GM19193 (cell line): ENCODE measurements around the gene PLEKHH1.

Source experiments
- POLR2A ChIP-seq: IDR thresholded peaks from 4 replicates; pipeline ENCODE4 v1.6.1; 2011; ENCODE audit not compliant: insufficient read depth, insufficient read length; ENCODE audit errors: extremely low read depth

The PLEKHH1 gene

DNA sequence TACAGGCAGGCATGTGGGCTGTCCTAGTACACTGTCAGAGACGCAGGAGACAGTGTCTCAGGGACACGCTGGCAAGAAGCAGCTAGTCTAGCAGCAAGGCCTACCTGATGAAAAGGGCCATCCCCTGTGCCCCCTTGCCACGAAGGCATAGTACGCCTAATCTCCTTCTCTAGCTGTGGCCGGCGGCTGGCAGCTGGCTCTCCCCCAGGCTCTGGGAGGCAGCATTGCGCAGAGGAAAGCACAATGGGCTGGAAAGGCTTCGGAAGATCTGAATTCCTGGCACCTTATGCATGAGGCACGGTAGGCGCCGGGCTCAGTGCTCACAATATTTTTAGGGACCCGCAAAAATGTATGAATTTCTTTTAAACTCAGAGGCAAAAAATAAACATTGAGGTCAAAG is 16.0 kb upstream of the PLEKHH1 start:
- no peak for TF ChIP-seq POLR2A

DNA sequence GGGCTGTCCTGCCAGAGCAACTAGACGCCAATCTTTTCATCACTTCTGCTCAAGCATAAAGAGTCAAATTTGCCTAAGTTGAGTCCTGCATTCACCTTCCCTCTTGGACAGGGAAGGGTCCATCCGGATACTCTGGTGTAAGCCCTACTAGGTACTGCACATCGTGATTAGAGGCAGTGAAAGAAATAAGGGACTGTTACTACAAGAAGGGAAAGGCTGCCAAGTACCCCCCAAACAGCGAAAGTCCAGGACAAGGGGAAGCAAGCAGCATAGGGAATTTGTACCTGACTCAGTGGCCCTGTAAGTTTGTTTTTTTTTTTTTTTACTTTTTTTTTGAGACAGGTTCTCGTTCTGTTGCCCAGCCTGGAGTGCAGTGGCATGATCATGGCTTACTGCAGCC is 13.7 kb upstream of the PLEKHH1 start:
- no peak for TF ChIP-seq POLR2A

GRCh38 chr14:67520482-67520881 is 12.6 kb upstream of the PLEKHH1 start:
- TF ChIP-seq POLR2A = no peak

DNA sequence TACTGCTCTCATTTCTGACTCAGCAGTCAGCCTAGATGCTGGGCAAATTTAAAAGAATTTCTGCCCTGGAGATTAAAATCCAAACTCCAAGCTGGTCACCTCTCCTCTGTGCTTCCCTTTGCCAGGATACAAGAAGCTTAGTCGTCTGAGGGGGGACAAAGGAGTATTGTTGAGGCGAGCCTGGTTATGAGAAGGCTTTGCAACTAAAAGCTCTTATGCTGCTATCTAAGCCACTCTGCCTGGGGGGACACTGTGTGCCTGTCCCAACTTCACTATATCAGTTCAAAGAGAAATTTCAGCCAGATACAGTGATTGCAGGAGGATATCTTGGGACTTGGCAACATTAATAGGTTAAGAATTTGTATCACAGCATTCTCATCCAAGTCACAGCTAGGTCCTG is 10.8 kb upstream of the PLEKHH1 start:
- TF ChIP-seq POLR2A = no peak

GRCh38 chr14:67523764-67524633 is 9.1 kb upstream of the PLEKHH1 start:
- no peak for TF ChIP-seq POLR2A

DNA sequence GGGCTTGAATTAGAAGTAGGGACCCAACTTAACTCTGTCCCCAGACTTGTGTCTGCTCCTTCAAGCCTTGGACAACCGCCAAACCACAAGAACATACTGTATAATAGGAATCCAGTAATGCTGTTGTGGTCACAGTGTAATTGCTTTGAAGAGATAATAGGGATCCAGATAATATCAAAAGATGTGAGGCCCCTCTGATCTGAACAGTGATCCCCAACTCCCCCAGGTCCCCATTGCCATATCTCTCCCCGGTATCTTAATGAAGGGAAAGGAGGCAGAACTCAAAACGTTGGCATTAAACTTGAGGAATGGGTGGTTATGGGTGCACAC is 8.5 kb upstream of the PLEKHH1 start:
- TF ChIP-seq POLR2A = no peak

GRCh38 chr14:67525389-67525788 is 7.7 kb upstream of the PLEKHH1 start:
- TF ChIP-seq POLR2A = no peak

DNA sequence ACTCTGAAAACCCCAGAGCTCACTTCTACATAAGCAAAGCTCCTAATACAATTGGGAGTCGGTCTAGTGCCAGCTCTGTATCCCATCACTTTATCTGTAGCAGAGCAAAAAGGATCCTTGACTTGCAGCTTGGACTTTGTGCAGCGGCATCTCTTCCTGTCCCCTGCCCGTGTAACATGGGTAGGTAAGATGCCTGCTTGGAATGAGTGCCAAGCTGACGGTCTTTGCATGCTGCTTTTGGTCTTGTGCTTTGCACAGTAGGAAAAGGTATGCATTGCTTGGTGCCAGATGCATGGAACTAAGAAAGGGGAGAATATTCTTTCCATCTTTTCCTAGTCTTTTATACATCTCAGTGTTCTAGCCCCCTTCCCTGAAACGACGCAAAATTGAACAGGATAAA is 6.9 kb upstream of the PLEKHH1 start:
- no peak for TF ChIP-seq POLR2A

DNA sequence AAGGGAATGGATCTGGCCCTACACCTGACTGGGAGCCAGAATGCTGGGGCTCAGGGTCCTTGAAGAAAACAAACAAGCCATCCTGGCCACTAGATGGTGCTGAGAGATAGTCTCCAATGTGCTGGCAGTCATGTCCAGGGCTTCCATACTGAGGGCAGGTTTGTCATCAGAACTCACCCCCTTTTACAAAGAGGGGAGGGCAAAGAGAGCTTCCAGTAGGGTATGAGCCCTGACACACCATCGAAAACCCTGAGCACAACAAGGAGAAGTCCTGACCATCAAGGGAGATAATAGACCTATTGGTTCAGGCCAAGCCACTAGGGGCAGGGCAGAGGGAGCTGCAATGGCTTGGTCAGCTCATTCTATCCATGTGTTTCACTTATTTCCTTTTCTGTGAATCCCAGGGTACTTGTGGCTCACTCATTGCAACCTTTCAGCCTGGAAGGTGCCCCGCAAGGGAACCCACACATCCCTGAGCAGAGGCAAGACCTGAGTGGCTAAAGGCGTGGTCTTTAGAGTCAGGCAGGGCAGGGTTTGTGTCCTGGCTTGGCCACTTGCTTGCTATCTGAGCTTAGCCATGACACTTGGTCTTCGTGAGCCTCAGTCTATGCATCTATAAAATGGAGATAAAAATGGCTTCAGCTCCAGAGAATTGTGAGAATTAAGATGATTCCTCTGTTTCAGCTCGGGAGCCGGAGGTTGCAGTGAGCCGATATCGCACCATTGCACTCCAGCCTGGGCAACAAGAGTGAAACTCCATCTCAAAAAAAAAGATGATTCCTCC is 6.2 kb upstream of the PLEKHH1 start:
- TF ChIP-seq POLR2A = no peak

DNA sequence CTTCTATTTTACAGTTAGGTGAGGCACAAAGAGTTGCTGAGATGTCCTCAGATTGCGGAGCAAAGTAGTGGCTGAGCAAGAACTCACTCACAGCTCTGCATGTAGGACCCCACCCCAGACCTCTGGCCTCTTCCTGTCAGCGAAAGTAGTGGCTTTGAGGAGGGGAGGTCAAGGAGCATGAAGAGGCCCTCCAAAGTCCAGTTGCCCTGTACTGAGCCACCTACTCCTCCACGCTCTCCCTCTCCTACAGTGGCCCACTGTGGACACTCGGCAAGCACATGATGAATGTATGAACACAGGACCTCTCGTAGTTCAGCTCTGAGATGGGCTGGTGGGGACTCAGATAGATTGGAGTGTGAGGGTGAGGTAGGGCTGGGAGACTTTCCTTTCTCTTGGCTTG is 5.3 kb upstream of the PLEKHH1 start:
- TF ChIP-seq POLR2A = no peak

GRCh38 chr14:67528276-67528675 is 4.8 kb upstream of the PLEKHH1 start:
- no peak for TF ChIP-seq POLR2A

DNA sequence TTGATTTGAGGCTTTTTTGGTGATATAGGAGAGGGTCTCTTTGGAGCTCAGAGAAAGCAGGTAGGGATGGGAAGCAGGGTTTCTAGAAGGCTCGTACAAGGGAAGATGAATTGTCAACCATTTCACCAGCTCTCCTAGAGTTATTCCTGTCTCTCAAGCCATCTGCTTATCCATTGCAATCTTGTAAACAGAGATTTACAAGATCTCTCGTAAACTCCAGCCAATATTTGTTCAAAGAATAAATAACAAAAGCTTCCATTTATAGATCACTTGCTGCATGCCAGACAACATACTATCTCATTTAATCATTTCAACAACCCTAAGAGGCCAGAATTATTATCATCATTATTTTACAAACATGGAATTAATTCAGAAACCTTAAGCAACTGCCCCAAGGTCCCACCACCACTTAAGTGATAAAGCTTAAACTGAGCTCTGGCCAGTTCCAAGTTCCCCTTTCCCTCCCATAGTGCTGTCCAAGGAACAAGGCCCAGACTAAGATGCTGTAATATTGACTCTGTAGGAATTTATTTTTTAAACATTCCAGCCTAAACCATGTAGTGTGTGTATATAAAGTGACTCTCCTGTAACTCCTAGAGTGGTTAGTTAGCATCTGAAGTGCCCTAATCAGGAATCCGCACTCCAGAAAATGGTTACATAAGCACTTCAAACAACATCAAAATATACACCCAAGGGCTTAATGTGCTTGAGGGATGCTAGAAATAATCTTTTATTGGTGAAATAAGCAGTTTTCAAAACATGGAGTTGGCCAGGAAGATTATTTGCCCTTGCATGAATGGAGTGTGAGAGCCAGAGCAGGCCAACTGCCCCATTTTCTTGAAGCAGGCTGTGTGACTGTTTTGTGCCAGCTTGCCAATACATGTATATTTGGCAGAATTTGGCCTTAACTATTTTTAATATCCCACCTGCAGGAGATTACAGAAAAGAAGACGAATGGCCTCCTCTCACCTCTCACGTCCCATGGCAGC is 2.8 kb upstream of the PLEKHH1 start:
- TF ChIP-seq POLR2A = no peak

DNA sequence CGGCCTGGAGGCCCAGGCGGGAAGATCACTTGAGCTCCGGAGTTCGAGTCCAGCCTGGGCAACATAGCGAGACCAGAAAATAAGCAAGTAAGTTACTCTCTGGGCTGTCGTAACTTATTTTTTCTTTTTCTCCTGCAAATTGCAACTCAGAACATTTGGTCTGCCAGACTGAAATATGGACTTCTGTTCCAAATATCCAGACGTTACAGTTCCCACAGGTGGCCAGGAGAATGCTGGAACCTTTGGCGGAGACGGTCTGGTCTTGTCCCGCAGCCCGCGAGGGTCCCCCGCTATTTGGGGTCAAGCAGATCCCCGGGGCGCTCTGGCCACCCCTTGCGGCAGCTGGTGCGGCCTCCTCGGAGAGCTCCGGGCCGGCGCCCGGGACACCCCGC is 488 bp upstream of the PLEKHH1 start:
- no peak for TF ChIP-seq POLR2A

DNA sequence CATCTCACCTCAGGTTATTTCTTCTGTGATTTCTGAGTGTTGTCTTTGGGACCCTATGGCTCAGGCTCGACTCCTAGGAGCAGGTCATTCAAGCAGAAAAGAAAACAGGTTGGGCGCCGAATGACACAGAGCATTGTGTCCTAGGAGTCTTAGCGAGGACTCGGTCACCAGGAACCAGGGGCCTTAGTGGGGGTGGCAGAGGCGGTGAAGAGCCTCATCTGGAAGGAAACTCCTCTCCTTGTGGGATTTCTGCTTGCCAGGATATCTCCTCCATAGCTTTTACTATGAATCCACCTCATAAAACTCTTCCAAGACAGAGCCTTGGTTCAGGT is 630 bp downstream of the PLEKHH1 start:
- no peak for TF ChIP-seq POLR2A

DNA sequence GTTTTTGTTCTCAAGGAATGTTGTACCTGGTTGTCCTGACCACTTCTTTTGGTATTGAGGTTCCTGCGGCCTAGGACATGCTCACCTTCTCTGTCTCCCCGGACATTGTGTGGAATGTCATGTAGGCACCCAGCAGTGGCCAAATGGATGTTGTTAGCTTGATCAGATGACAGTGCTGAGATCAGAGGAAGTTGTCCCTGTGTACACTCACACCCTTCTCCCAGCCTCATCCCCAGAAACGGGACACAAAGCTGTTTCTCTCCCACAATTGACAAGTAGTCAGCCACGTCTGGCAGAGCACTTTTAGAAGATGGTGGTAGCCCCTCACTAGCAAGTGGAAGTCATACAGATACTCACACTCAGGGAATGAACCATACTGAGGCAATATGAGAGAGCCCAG is 3.0 kb downstream of the PLEKHH1 start:
- no peak for TF ChIP-seq POLR2A
